Fibroblast of lung (primary cell): Measurements from ENCODE around the gene SRD5A1. TPM values are rescaled to one million over a fixed set of nuclear protein-coding genes. Genes with fewer than 3 reads are reported as not detected.

Experiments used
- DNase-seq, 2 donors: peaks; one replicate each; pipeline versions ENCODE4 v3.0.0 to v3.0.0-alpha.2; 2010; ENCODE audit warnings: low read depth in 2 of 2
- H2AFZ ChIP-seq: 2 replicates; pipeline ENCODE4 v1.5.1; 2012; ENCODE audit warnings: low read length, control low read depth, inconsistent platforms
- H3K27ac ChIP-seq: 2 replicates; pipeline ENCODE4 v1.5.1; 2011; ENCODE audit warnings: low read length, control low read depth; ENCODE audit not compliant: insufficient read depth
- H3K27me3 ChIP-seq: 2 replicates; pipeline ENCODE4 v1.5.1; 2011; ENCODE audit warnings: mild to moderate bottlenecking, low read length; ENCODE audit not compliant: control insufficient read depth, insufficient read depth
- H3K36me3 ChIP-seq: 2 replicates; pipeline ENCODE4 v1.5.1; 2011; ENCODE audit warnings: low read length; ENCODE audit not compliant: control insufficient read depth, insufficient read depth
- H3K4me1 ChIP-seq: 2 replicates; pipeline ENCODE4 v1.5.1; 2011; ENCODE audit warnings: low read length; ENCODE audit not compliant: control insufficient read depth, insufficient read depth; ENCODE audit errors: extremely low read depth
- H3K4me2 ChIP-seq: 2 replicates; pipeline ENCODE4 v1.5.1; 2011; ENCODE audit warnings: low read length, control low read depth; ENCODE audit not compliant: insufficient read depth; ENCODE audit errors: extremely low read depth
- H3K4me3 ChIP-seq, 4 experiments: fragments of 200-600 bp in 1 of 4; sonication (generic) in 1 of 4; replicated peaks in 1 of 4; 2 replicates each; pipeline ENCODE4 v1.5.1; 2011 to 2016; ENCODE audit warnings: low read length in 4 of 4, low read depth in 3 of 4, mild to moderate bottlenecking in 3 of 4, control low read depth in 2 of 4, inconsistent platforms in 1 of 4, mixed read lengths in 1 of 4; ENCODE audit not compliant: insufficient read depth in 1 of 4; ENCODE audit errors: control extremely low read depth in 1 of 4
- H3K79me2 ChIP-seq: 2 replicates; pipeline ENCODE4 v1.5.1; 2012; ENCODE audit warnings: mild to moderate bottlenecking, low read length, inconsistent platforms; ENCODE audit not compliant: control insufficient read depth, insufficient read depth
- H3K9ac ChIP-seq: 2 replicates; pipeline ENCODE4 v1.5.1; 2011; ENCODE audit warnings: mild to moderate bottlenecking, low read length, control low read depth; ENCODE audit not compliant: insufficient read depth
- H3K9me3 ChIP-seq: 2 replicates; pipeline ENCODE4 v1.5.1; 2012; ENCODE audit warnings: low read depth, low read length; ENCODE audit not compliant: control insufficient read depth, insufficient read depth
- H4K20me1 ChIP-seq: 2 replicates; pipeline ENCODE4 v1.5.1; 2011; ENCODE audit warnings: low read length; ENCODE audit not compliant: control insufficient read depth, insufficient read depth; ENCODE audit errors: extremely low read depth
- CTCF ChIP-seq, 2 donors: IDR thresholded peaks in 1 of 2; conservative IDR thresholded peaks in 1 of 2; 1 replicate in 1 of 2; 2 replicates in 1 of 2; pipeline ENCODE4 v1.5.1; 2011 to 2012; ENCODE audit warnings: low read length in 2 of 2, control low read depth in 1 of 2, inconsistent platforms in 1 of 2, low read depth in 1 of 2, mild to moderate bottlenecking in 1 of 2
- EZH2 ChIP-seq: IDR thresholded peaks from 2 replicates; pipeline ENCODE4 v1.5.1; 2012; ENCODE audit warnings: low read length, control low read depth, mild to moderate bottlenecking; ENCODE audit errors: missing control alignments
- polyA plus RNA-seq, 2 donors: library from polyadenylated mRNA; depleted of rRNA in 1 of 2; stranded (reverse) in 1 of 2; unstranded in 1 of 2; fragments of >200 nt; gene quantifications; 2 replicates each; pipeline ENCODE4 v1.2.1, GENCODE V29; 2011 to 2012; ENCODE audit warnings: missing spikeins in 1 of 2
- total RNA-seq: library from RNA; depleted of rRNA; stranded (reverse); fragments of >200 nt; gene quantifications from 2 replicates; pipeline ENCODE4 v1.2.1, GENCODE V29; 2014

SRD5A1 gene
- total and polyA plus RNA-seq, 2 donors (not counting 1 experiment from before 2014, with no cell fraction given), result 12.1 to 20.6 TPM

GRCh38 chr5:6655432-6655831 lies 22.2 kb downstream of the SRD5A1 start:
- H3K4me1 ChIP-seq, result no peaks in the 10 kb centered on the region
- H3K9ac ChIP-seq, result no peak overlapping the region
- H3K9me3 ChIP-seq, result no peaks in the 10 kb centered on the region
- H4K20me1 ChIP-seq, result peaks cover 1% of the 10 kb centered on the region
- DNase-seq, result no peak
- peaks cover 15% of the 10 kb centered on the region for H3K36me3 ChIP-seq
- H3K4me3 ChIP-seq, result no peak overlapping the region
- no peak overlapping the region for H3K4me2 ChIP-seq
- TF ChIP-seq CTCF (conservative IDR thresholded peaks at IDR 0.05 in 1 of 2, IDR thresholded peaks at IDR 0.05 in 1 of 2; ENCODE audit: low read depth in 1 of 2, low read length in 2 of 2) (no peak), EZH2 (no peak)
- H2AFZ ChIP-seq, result no peak overlapping the region
- no peak overlapping the region for H3K27ac ChIP-seq
- no peaks in the 10 kb centered on the region for H3K27me3 ChIP-seq
- no peaks in the 10 kb centered on the region for H3K79me2 ChIP-seq

- H3K27me3 ChIP-seq, result no peaks in the 10 kb centered on the region
- peaks cover 15% of the 10 kb centered on the region for H3K36me3 ChIP-seq
- H3K9me3 ChIP-seq, result no peaks in the 10 kb centered on the region
- TF ChIP-seq CTCF (conservative IDR thresholded peaks at IDR 0.05 in 1 of 2, IDR thresholded peaks at IDR 0.05 in 1 of 2; ENCODE audit: low read depth in 1 of 2, low read length in 2 of 2), result no peak
- no peak for TF ChIP-seq EZH2
- no peak overlapping the region for H3K4me2 ChIP-seq
- peaks cover 1% of the 10 kb centered on the region for H4K20me1 ChIP-seq
- H3K4me1 ChIP-seq, result no peaks in the 10 kb centered on the region
- H3K27ac ChIP-seq, result no peak overlapping the region
- H2AFZ ChIP-seq, result no peak overlapping the region
- no peaks in the 10 kb centered on the region for H3K79me2 ChIP-seq
- no peak overlapping the region for H3K4me3 ChIP-seq
- DNase-seq, result peak in 1 of 2 donors; percentile 18
- H3K9ac ChIP-seq, result no peak overlapping the region
These were observed 23.4 kb downstream of the SRD5A1 start for GRCh38 chr5:6656680-6657079.

GRCh38 chr5:6659941-6660684 lies 26.9 kb downstream of the SRD5A1 start:
- Histone ChIP-seq H3K4me3 (no peak overlapping the region), H3K4me2 (no peak overlapping the region), H3K27me3 (no peaks in the 10 kb centered on the region), H3K36me3 (peaks cover 11% of the 10 kb centered on the region), H2AFZ (no peak overlapping the region), H3K4me1 (no peaks in the 10 kb centered on the region), H3K9ac (no peak overlapping the region), H3K27ac (no peak overlapping the region), H3K79me2 (no peaks in the 10 kb centered on the region), H4K20me1 (peaks cover 1% of the 10 kb centered on the region), H3K9me3 (no peaks in the 10 kb centered on the region)
- no peak for DNase-seq
- TF ChIP-seq EZH2 (no peak), CTCF (conservative IDR thresholded peaks at IDR 0.05 in 1 of 2, IDR thresholded peaks at IDR 0.05 in 1 of 2; ENCODE audit: low read depth in 1 of 2, low read length in 2 of 2) (no peak)
